ENCODE data around the gene ZFP62. TPM values are rescaled to one million over a fixed set of nuclear protein-coding genes. Genes with fewer than 3 reads are reported as not detected.
"Not testable (repeated sequence)": the region's sequence is repeated elsewhere in the genome, so short reads cannot be mapped to it uniquely, and the experiment has no call there.

Gene ZFP62
- total and polyA plus RNA-seq, 2 of the 8 experiments (the other 6 are each of a cell fraction or from before 2014, with no cell fraction given): 9.3 to 38.5 TPM

DNA sequence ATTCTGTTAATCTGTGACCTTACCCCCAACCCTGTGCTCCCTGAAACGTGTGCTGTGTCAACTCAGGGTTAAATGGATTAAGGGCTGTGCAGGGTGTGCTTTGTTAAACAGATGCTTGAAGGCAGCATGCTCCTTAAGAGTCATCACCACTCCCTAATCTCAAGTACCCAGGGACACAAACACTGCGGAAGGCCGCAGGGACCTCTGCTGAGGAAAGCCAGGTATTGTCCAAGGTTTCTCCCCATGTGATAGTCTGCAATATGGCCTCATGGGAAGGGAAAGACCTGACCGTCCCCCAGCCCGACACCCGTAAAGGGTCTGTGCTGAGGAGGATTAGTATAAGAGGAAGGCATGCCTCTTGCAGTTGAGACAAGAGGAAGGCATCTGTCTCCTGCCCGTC lies 33.7 kb downstream of the ZFP62 start:
- not testable (repeated sequence) for H3K27ac ChIP-seq (ENCODE audit: low read depth, low read length); H3K4me2 ChIP-seq (ENCODE audit: insufficient read depth in 1 of 2, low read depth in 2 of 2, low read length in 2 of 2); H3K4ac ChIP-seq (replicated peaks; ENCODE audit: insufficient read length, low read depth, low read length); H3K18ac ChIP-seq (ENCODE audit: extremely low read depth, low read length); H2BK20ac ChIP-seq (ENCODE audit: low read length); H3K56ac ChIP-seq (replicated peaks; ENCODE audit: insufficient read length, low read depth, low read length); H2AK5ac ChIP-seq (ENCODE audit: low read depth, low read length); H4K91ac ChIP-seq (replicated peaks; ENCODE audit: insufficient read length, low read length); H4K8ac ChIP-seq (ENCODE audit: extremely low read depth, insufficient read depth, low read length); H2BK5ac ChIP-seq (ENCODE audit: low read depth, low read length); H4K5ac ChIP-seq (ENCODE audit: insufficient read length, low read depth, low read length); H3K79me2 ChIP-seq (ENCODE audit: control insufficient read depth in 1 of 2, insufficient read depth in 2 of 2, low read length in 2 of 2); H2BK120ac ChIP-seq (replicated peaks; ENCODE audit: low read depth, low read length); H2BK15ac ChIP-seq (ENCODE audit: low read length); DNase-seq (ENCODE audit: low read depth in 1 of 2, low spot score in 2 of 2); H3K9ac ChIP-seq (replicated peaks in 1 of 4; ENCODE audit: extremely low read depth in 1 of 4, low read depth in 3 of 4, low read length in 3 of 4); H4K20me1 ChIP-seq (replicated peaks in 1 of 2; ENCODE audit: control insufficient read depth in 1 of 2, insufficient read depth in 2 of 2, low read length in 2 of 2); H3K23me2 ChIP-seq (ENCODE audit: low read depth, low read length); H3K14ac ChIP-seq (ENCODE audit: insufficient read length); H3K4me3 ChIP-seq (ENCODE audit: extremely low read depth in 1 of 4, insufficient read depth in 2 of 4, low read depth in 3 of 4, low read length in 4 of 4); FAIRE-seq; H3K36me3 ChIP-seq (ENCODE audit: control insufficient read depth in 2 of 4, insufficient read depth in 4 of 4, low read length in 3 of 4); H2AFZ ChIP-seq (ENCODE audit: low read length); H2BK12ac ChIP-seq (ENCODE audit: low read depth, low read length); H3K79me1 ChIP-seq (ENCODE audit: low read depth, low read length); H3K23ac ChIP-seq (ENCODE audit: insufficient read length)
- POLR2A ChIA-PET (ENCODE audit: partially characterized antibody): interaction anchor here (0.7 to 1.6 kb wide), 2 partner anchors 10 to 23 kb away, joined by 3 to 7 read pairs; no protein-coding TSS in a partner anchor
- WGBS, 2 experiments (ENCODE audit: extremely low coverage in 1 of 2, insufficient coverage in 1 of 2, insufficient read length in 1 of 2, insufficient replicate concordance in 2 of 2, low coverage in 1 of 2, low lambda C conversion rate in 2 of 2, missing lambda C conversion rate in 1 of 2): 76% methylated on average over 7 of the region's 7 CpGs; no CpG with 5 or more reads in 1 of the 2 experiments
- peaks cover 11 to 13% of the 10 kb centered on the region in 2 experiments; a peak in 3 of 4 replicates for H3K9me3 ChIP-seq (ENCODE audit: insufficient read depth in 2 of 2, low read depth in 1 of 2, low read length in 1 of 2)
- CTCF ChIA-PET (ENCODE audit: partially characterized antibody): interaction anchor here (0.9 to 1.2 kb wide), 2 partner anchors 9 to 10 kb away, joined by 4 to 5 read pairs; no protein-coding TSS in a partner anchor
- H3K4me1 ChIP-seq (replicated peaks in 1 of 4; ENCODE audit: control insufficient read depth in 3 of 4, insufficient read depth in 4 of 4, low read length in 3 of 4): peaks cover 0 to 11% (median under 1%) of the 10 kb centered on the region in 4 experiments; a peak in 3 of 7 replicates
- H3K27me3 ChIP-seq (replicated peaks in 1 of 4; ENCODE audit: control insufficient read depth in 3 of 4, extremely low read depth in 1 of 4, insufficient read depth in 3 of 4, low read length in 3 of 4): peaks cover 5 to 27% (median 24%) of the 10 kb centered on the region in 4 experiments

Measured in H1 (cell line).